NCI-H2171 treated with DMSO at 0.1 percent for 48 hours (cell line): ENCODE measurements around the gene PDCD6IP.

Source experiments
- DNase-seq: peaks from one replicate; lab custom pipeline; 2025; lab: John Stamatoyannopoulos, UW

The PDCD6IP gene

GRCh38 chr3:33892655-33893054, 94.2 kb downstream of the PDCD6IP start:
- DNase-seq, result no peak

GRCh38 chr3:33895658-33896057, 97.2 kb downstream of the PDCD6IP start:
- no peak for DNase-seq

- no peak for DNase-seq
These were observed 98.9 kb downstream of the PDCD6IP start for GRCh38 chr3:33897306-33897705.

- no peak for DNase-seq
These were observed 100.5 kb downstream of the PDCD6IP start for GRCh38 chr3:33898901-33899300.

GRCh38 chr3:33900440-33900808, 102.0 kb downstream of the PDCD6IP start:
- DNase-seq, result no peak

GRCh38 chr3:33900809-33901505, 102.5 kb downstream of the PDCD6IP start:
- no peak for DNase-seq

GRCh38 chr3:33901862-33902563, 103.6 kb downstream of the PDCD6IP start:
- no peak for DNase-seq

GRCh38 chr3:33904730-33905129, 106.3 kb downstream of the PDCD6IP start:
- DNase-seq, result no peak

GRCh38 chr3:33908250-33908851, 109.9 kb downstream of the PDCD6IP start:
- no peak for DNase-seq

- DNase-seq, result no peak
These were observed 111.1 kb downstream of the PDCD6IP start for GRCh38 chr3:33909547-33909946.

- no peak for DNase-seq
These were observed 111.6 kb downstream of the PDCD6IP start for GRCh38 chr3:33910031-33910430.

GRCh38 chr3:33911525-33912322, 113.3 kb downstream of the PDCD6IP start:
- DNase-seq, result no peak

GRCh38 chr3:33914212-33914611, 115.8 kb downstream of the PDCD6IP start:
- DNase-seq, result no peak

GRCh38 chr3:33914731-33915379, 116.4 kb downstream of the PDCD6IP start:
- no peak for DNase-seq

- no peak for DNase-seq
These were observed 117.5 kb downstream of the PDCD6IP start for GRCh38 chr3:33915796-33916546.

GRCh38 chr3:33918126-33918756, 119.8 kb downstream of the PDCD6IP start:
- DNase-seq, result no peak
